ENCODE results near the gene RDX.

The RDX gene

GRCh38 chr11:110165039-110165925, 131.1 kb downstream of the RDX start:
- H3K27ac ChIP-seq = no peak overlapping the region
- TF ChIP-seq ZFX (IDR thresholded peaks at IDR 0.05; ENCODE audit: borderline replicate concordance) (no peak), CTCF (IDR thresholded peaks at IDR 0.05) (no peak)

- TF ChIP-seq ZFX (IDR thresholded peaks at IDR 0.05; ENCODE audit: borderline replicate concordance) (no peak), CTCF (IDR thresholded peaks at IDR 0.05) (no peak)
- no peak overlapping the region for H3K27ac ChIP-seq
These were observed 134.2 kb downstream of the RDX start for GRCh38 chr11:110162216-110162615.

GRCh38 chr11:110161061-110161460, 135.4 kb downstream of the RDX start:
- no peak overlapping the region for H3K27ac ChIP-seq
- TF ChIP-seq CTCF (IDR thresholded peaks at IDR 0.05) = no peak
- TF ChIP-seq ZFX (IDR thresholded peaks at IDR 0.05; ENCODE audit: borderline replicate concordance) = no peak

- no peak overlapping the region for H3K27ac ChIP-seq
- TF ChIP-seq ZFX (IDR thresholded peaks at IDR 0.05; ENCODE audit: borderline replicate concordance) = no peak
- no peak for TF ChIP-seq CTCF (IDR thresholded peaks at IDR 0.05)
These were observed 136.0 kb downstream of the RDX start for GRCh38 chr11:110160437-110160836.

- H3K27ac ChIP-seq = no peak overlapping the region
- TF ChIP-seq ZFX (IDR thresholded peaks at IDR 0.05; ENCODE audit: borderline replicate concordance) = no peak
These were observed 136.4 kb downstream of the RDX start for GRCh38 chr11:110160016-110160415.

GRCh38 chr11:110159476-110159875, 136.9 kb downstream of the RDX start:
- TF ChIP-seq CTCF (IDR thresholded peaks at IDR 0.05) (no peak), ZFX (IDR thresholded peaks at IDR 0.05; ENCODE audit: borderline replicate concordance) (no peak)
- H3K27ac ChIP-seq = no peak overlapping the region

GRCh38 chr11:110158317-110159200, 137.9 kb downstream of the RDX start:
- TF ChIP-seq CTCF (IDR thresholded peaks at IDR 0.05) = no peak
- TF ChIP-seq ZFX (IDR thresholded peaks at IDR 0.05; ENCODE audit: borderline replicate concordance) = no peak
- H3K27ac ChIP-seq = no peak overlapping the region
